ENCODE measurements around the gene TDP2.
"Not testable (repeated sequence)": the region's sequence is repeated elsewhere in the genome, so short reads cannot be mapped to it uniquely, and the experiment has no call there.

The TDP2 gene

GRCh38 chr6:24678792-24679352, 12.2 kb upstream of the TDP2 start:
- not testable (repeated sequence) for DNase-seq

- no peak for DNase-seq
Observed at GRCh38 chr6:24673625-24674024, 6.9 kb upstream of the TDP2 start.

GRCh38 chr6:24672620-24673182, 6.0 kb upstream of the TDP2 start:
- no peak for DNase-seq

GRCh38 chr6:24671077-24671476, 4.4 kb upstream of the TDP2 start:
- DNase-seq, result not testable (repeated sequence)

- not testable (repeated sequence) for DNase-seq
Observed at GRCh38 chr6:24670492-24670891, 3.8 kb upstream of the TDP2 start.

- DNase-seq, result no peak
Observed at GRCh38 chr6:24668997-24669361, 2.3 kb upstream of the TDP2 start.

GRCh38 chr6:24668066-24668996, 1.6 kb upstream of the TDP2 start:
- peak; percentile 15 for DNase-seq

- DNase-seq, result no peak
Observed at GRCh38 chr6:24667378-24667803, 692 bp upstream of the TDP2 start.

GRCh38 chr6:24666097-24666640, 530 bp downstream of the TDP2 start:
- DNase-seq, result no peak

- DNase-seq, result no peak
Observed at GRCh38 chr6:24664046-24664987, 2.4 kb downstream of the TDP2 start.

GRCh38 chr6:24663189-24663588, 3.5 kb downstream of the TDP2 start:
- no peak for DNase-seq

GRCh38 chr6:24662236-24662635, 4.5 kb downstream of the TDP2 start:
- no peak for DNase-seq

GRCh38 chr6:24661759-24662158, 4.9 kb downstream of the TDP2 start:
- DNase-seq, result not testable (repeated sequence)

- no peak for DNase-seq
Observed at GRCh38 chr6:24660105-24660504, 6.6 kb downstream of the TDP2 start.

GRCh38 chr6:24659561-24659960, 7.1 kb downstream of the TDP2 start:
- no peak for DNase-seq

GRCh38 chr6:24658573-24659560, 7.8 kb downstream of the TDP2 start:
- DNase-seq, result no peak

- DNase-seq, result no peak
Observed at GRCh38 chr6:24655215-24655614, 11.5 kb downstream of the TDP2 start.

GRCh38 chr6:24650365-24650764, 16.3 kb downstream of the TDP2 start:
- no peak for DNase-seq

GRCh38 chr6:24649691-24650090, 17.0 kb downstream of the TDP2 start:
- no peak for DNase-seq

- no peak for DNase-seq
Observed at GRCh38 chr6:24648276-24648675, 18.4 kb downstream of the TDP2 start.

GRCh38 chr6:24646771-24647170, 19.9 kb downstream of the TDP2 start:
- DNase-seq, result no peak
